Stimulated activated naive CD8-positive, alpha-beta T cell treated with anti-CD3 and anti-CD28 coated beads, Interleukin-15, Interleukin-2, amounts not matched to agents 100 U/mL and 50 U/mL, for 24 hours (primary cell): ENCODE measurements around the gene VPS13A.

Source experiments
- ATAC-seq: fragments of 150-1000 bp; cut with Tn5 transposase; one replicate; pipeline ENCODE4 v1.10.0; 2021
- DNase-seq: peaks from one replicate; pipeline ENCODE4 v3.0.0; 2021

The VPS13A gene

DNA sequence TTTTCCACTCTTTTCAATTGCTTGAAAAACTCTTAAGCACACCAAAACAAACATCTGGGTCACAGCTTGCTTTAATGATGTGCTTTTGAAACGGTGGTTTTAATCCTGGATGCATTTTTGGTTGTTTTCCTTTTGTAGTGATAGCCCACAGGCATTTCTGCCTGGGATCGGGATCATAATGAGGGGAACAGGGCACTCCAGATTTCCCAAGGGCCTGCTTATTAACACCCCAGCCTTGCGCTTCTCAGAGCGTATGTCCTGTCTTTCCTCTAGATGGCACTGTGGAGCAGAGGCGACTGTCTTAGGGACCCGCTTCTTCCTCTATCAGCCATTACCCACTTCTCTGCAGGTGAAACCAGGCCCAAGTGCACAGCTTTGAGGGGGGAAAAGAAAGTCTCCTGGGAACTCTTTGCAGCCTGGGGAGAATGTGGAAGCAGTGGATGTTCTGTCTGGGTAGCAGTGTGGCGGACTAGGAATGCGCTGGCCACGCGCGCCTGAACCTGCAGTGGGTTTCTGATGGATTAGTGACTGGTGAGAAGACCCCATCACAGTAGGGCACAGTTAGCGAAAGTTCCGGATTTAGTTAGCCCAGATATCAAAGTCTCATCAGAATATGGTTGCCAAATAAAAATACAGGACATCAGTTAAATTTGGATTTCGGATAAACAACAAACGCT, 280.7 kb downstream of the VPS13A start:
- peak; percentile 84 for ATAC-seq
- peak; percentile 67 for DNase-seq

DNA sequence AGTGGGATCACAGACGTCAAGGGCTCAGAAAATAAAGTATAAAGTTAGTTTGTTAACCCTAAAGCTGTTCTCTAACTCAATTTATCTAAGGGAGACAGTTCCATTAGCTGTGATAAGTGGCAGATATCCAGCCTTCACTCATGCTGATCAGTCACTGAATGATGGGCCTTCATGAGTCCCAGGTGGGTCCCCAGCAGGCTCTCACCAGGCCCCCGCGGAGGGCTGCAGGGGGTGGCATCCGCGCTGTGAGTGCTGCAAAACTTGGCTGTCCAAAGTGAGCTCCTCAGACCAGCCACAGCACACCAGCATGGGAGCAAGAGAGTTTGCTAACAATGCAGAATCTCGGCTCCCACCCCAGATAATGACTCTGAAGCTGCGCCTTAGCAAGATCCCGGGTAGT, 283.6 kb downstream of the VPS13A start:
- DNase-seq (no peak), ATAC-seq (no peak)

DNA sequence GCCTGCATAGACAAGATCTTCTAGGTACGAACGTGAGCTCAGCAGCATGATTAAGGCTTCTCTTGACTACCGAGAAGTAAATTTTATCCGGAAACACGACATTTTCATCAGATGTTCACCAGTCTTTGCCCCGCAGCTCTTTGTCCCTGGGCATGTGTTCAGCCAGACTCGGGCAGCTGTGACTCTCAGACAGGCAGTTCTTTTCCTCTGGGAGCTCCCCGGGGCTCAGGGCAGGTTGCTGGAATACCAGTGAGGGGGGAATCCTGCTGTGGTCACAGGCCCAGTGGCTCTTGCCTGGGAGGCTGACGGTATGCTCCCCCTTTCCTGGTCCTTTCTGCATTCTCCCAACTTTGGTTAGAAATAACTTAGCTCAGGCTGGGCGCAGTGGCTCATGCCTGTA, 284.7 kb downstream of the VPS13A start:
- DNase-seq (no peak), ATAC-seq (no peak)

- no peak for ATAC-seq
- no peak for DNase-seq
Observed at GRCh38 chr9:77463151-77463550, 285.8 kb downstream of the VPS13A start.

GRCh38 chr9:77464661-77465060, 287.3 kb downstream of the VPS13A start:
- ATAC-seq (no peak), DNase-seq (no peak)

- DNase-seq, result no peak
- ATAC-seq, result no peak
Observed at GRCh38 chr9:77469515-77470231, 292.3 kb downstream of the VPS13A start.
